HepG2 (cell line): Measurements from ENCODE around the gene FSCN2. TPM values are rescaled to one million over a fixed set of nuclear protein-coding genes. Genes with fewer than 3 reads are reported as not detected.

Experiments
- ATAC-seq: fragments of 200-7000 bp; cut with Tn5 transposase; 3 replicates; pipeline ENCODE4 v1.9.1; 2020; ENCODE audit warnings: mild to moderate bottlenecking, moderate library complexity
- BruUV-seq: library from RNA; stranded (reverse); fragments of 400-500 nt; replicated peaks from 2 replicates; lab custom pipeline; 2021; lab: Mats Ljungman, UMichigan
- CTCF ChIA-PET: fragments of 300-600 bp; formaldehyde crosslinking; extraction: SDS; loops from one replicate; lab custom pipeline; 2021; ENCODE audit warnings: low total read pairs, inconsistent platforms, low intra/inter-chr PET ratio; lab: Yijun Ruan, JAX
- POLR2A ChIA-PET: fragments of 350-600 bp; sonication (Branson Sonifier 250); formaldehyde crosslinking; loops from one replicate; lab custom pipeline; 2020; ENCODE audit warnings: antibody characterized with exemption, inconsistent platforms; lab: Yijun Ruan, JAX
- DNase-seq: peaks from one replicate; pipeline ENCODE4 v3.0.0-alpha.2; 2015; ENCODE audit warnings: low spot score
- FAIRE-seq: peaks from 3 replicates; lab custom pipeline; 2011; peaks lifted over from hg19 to GRCh38; lab: Jason Lieb, UNC
- H2AFZ ChIP-seq: one replicate; pipeline ENCODE4 v1.6.1; 2011; ENCODE audit warnings: low read length, inconsistent platforms
- H3K27ac ChIP-seq: fragments of 300-600 bp; 3 replicates; pipeline ENCODE4 v1.8.0; 2011; ENCODE audit warnings: mixed run types, mild to moderate bottlenecking, mixed read lengths, low read length, inconsistent platforms; ENCODE audit not compliant: insufficient read depth; ENCODE audit errors: extremely low read length
- H3K27me3 ChIP-seq, 2 experiments: fragments of 200-600 bp in 1 of 2; 2 replicates in 1 of 2; 3 replicates in 1 of 2; pipeline versions ENCODE4 v1.6.0 to v1.8.0; 2011; ENCODE audit warnings: low read length in 2 of 2, mild to moderate bottlenecking in 2 of 2, moderate library complexity in 2 of 2, inconsistent platforms in 1 of 2; ENCODE audit not compliant: insufficient read depth in 2 of 2, control insufficient read depth in 1 of 2
- H3K36me3 ChIP-seq, 2 experiments: fragments of 200-600 bp in 1 of 2; replicated peaks in 1 of 2; 2 replicates in 1 of 2; 3 replicates in 1 of 2; pipeline versions ENCODE4 v1.5.1 to v1.8.0; 2011; ENCODE audit warnings: low read length in 2 of 2, inconsistent platforms in 1 of 2; ENCODE audit not compliant: insufficient read depth in 2 of 2, control insufficient read depth in 1 of 2
- H3K4me1 ChIP-seq: 2 replicates; pipeline ENCODE4 v1.5.1; 2012; ENCODE audit warnings: low read length, inconsistent platforms; ENCODE audit not compliant: insufficient read depth
- H3K4me2 ChIP-seq: 2 replicates; pipeline ENCODE4 v1.6.0; 2011; ENCODE audit warnings: low read depth, low read length, inconsistent platforms
- H3K4me3 ChIP-seq, 3 experiments: fragments of 200-600 bp in 1 of 3; sonication (generic), shearing (Covaris generic) in 1 of 3; replicated peaks in 1 of 3; 2 replicates each; pipeline ENCODE4 v1.5.1; 2011 to 2016; ENCODE audit warnings: low read length in 3 of 3, inconsistent platforms in 2 of 3, low read depth in 2 of 3, mild to moderate bottlenecking in 2 of 3, control low read depth in 1 of 3, mixed read lengths in 1 of 3; ENCODE audit not compliant: insufficient read depth in 1 of 3
- H3K79me2 ChIP-seq: one replicate; pipeline ENCODE4 v1.6.1; 2011; ENCODE audit warnings: low read length, inconsistent platforms; ENCODE audit not compliant: insufficient read depth
- H3K9ac ChIP-seq: 2 replicates; pipeline ENCODE4 v1.6.0; 2011; ENCODE audit warnings: mild to moderate bottlenecking, low read depth, low read length, inconsistent platforms; ENCODE audit not compliant: insufficient read depth
- H3K9me3 ChIP-seq: 2 replicates; pipeline ENCODE4 v1.5.1; 2012; ENCODE audit warnings: mild to moderate bottlenecking, low read length
- H4K20me1 ChIP-seq: 2 replicates; pipeline ENCODE4 v1.6.0; 2011; ENCODE audit warnings: inconsistent platforms, mild to moderate bottlenecking, low read length, moderate library complexity; ENCODE audit not compliant: insufficient read depth
- EEA1 ChIP-seq: sonication (generic); formaldehyde crosslinking; IDR thresholded peaks from 2 replicates; pipeline ENCODE4 v1.5.1; 2020; ENCODE audit warnings: mild to moderate bottlenecking, missing genetic modification reagents, borderline replicate concordance
- HMG20A ChIP-seq: IDR thresholded peaks from 2 replicates; pipeline ENCODE4 v1.6.1; 2016; ENCODE audit warnings: borderline replicate concordance
- JUN ChIP-seq: sonication (generic); formaldehyde crosslinking; IDR thresholded peaks from 2 replicates; pipeline ENCODE4 v1.4.0; 2020; ENCODE audit warnings: mild to moderate bottlenecking, missing genetic modification reagents
- LCORL ChIP-seq, 2 experiments: fragments of 450-650 bp in 1 of 2; sonication (generic) in 1 of 2; formaldehyde crosslinking in 1 of 2; IDR thresholded peaks; 2 replicates each; pipeline versions ENCODE4 v1.5.0 to v1.6.1; 2017 to 2020; ENCODE audit warnings: antibody characterized with exemption in 1 of 2, missing genetic modification reagents in 1 of 2
- NR2C2 ChIP-seq: sonication (generic); formaldehyde crosslinking; IDR thresholded peaks from 2 replicates; pipeline ENCODE4 v1.4.0; 2020; ENCODE audit warnings: missing genetic modification reagents, mild to moderate bottlenecking, moderate library complexity, borderline replicate concordance
- PHF21A ChIP-seq: sonication (generic); formaldehyde crosslinking; IDR thresholded peaks from 2 replicates; pipeline ENCODE4 v1.5.0; 2020; ENCODE audit warnings: mild to moderate bottlenecking, missing genetic modification reagents
- TBX3 ChIP-seq: fragments of 450-650 bp; IDR thresholded peaks from 2 replicates; pipeline ENCODE4 v1.6.1; 2017; ENCODE audit warnings: antibody characterized with exemption, mild to moderate bottlenecking, inconsistent platforms, borderline replicate concordance
- ZNF263 ChIP-seq: sonication (generic); formaldehyde crosslinking; IDR thresholded peaks from 2 replicates; pipeline ENCODE4 v1.4.0; 2020; ENCODE audit warnings: missing genetic modification reagents
- ZNF609 ChIP-seq: sonication (generic); formaldehyde crosslinking; IDR thresholded peaks from 2 replicates; pipeline ENCODE4 v1.4.0; 2020; ENCODE audit warnings: mild to moderate bottlenecking, missing genetic modification reagents, borderline replicate concordance
- WGBS: methylation state at CpG from one replicate; pipeline ENCODE4 v1.1.6; 2017; ENCODE audit warnings: low lambda C conversion rate; 5-methylcytosine and 5-hydroxymethylcytosine counted together
- in situ Hi-C: cut with HindIII; loops from 2 replicates; pipeline ENCODE4 v1.10.0; 2017; ENCODE audit warnings: low pct_unique_long_range_greater_than_20kb; ENCODE audit not compliant: extremely low pct_ligation_motif_present
- intact Hi-C: fragments of 100-400 bp; cut with micrococcal nuclease; formaldehyde crosslinking; loops from one replicate; pipeline ENCODE4 v1.10.0; 2022; ENCODE audit not compliant: unreplicated experiment
- polyA plus RNA-seq, 8 experiments: library from polyadenylated mRNA; depleted of rRNA in 3 of 8; stranded (reverse) in 7 of 8; unstranded in 1 of 8; fragments of >200 nt; fragmentation: Illumina TruSeq in 4 of 8; extraction: Trizol in 4 of 8; gene quantifications; 2 replicates each; pipeline versions ENCODE4 v1.2.1 to v1.2.3, GENCODE V29; 2011 to 2016; ENCODE audit warnings: low read depth in 4 of 8, missing spikeins in 1 of 8, mixed read lengths in 1 of 8; ENCODE audit not compliant: insufficient read depth in 1 of 8
- total RNA-seq, 5 experiments: library from RNA; depleted of rRNA; stranded (reverse); fragments of >200 nt; fragmentation: Illumina TruSeq; extraction: Trizol; gene quantifications; 2 replicates each; pipeline ENCODE4 v1.2.3, GENCODE V29; 2016; ENCODE audit warnings: low read depth in 1 of 5
- TF ChIP-seq, protein P1 (sequence below): sonication (generic); formaldehyde crosslinking; IDR thresholded peaks from 2 replicates; pipeline ENCODE4 v1.8.0; 2022; ENCODE audit warnings: mild to moderate bottlenecking, missing genetic modification reagents
- TF ChIP-seq, protein P2 (sequence below): IDR thresholded peaks from 2 replicates; pipeline ENCODE4 v1.6.1; 2012; ENCODE audit warnings: low read depth, low read length, improper control_type of control experiment

Gene FSCN2
- total and polyA plus RNA-seq, 2 of the 13 experiments (the other 11 are each of a cell fraction or from before 2014, with no cell fraction given) = 0.09 TPM; not detected in 1

- H3K27me3 ChIP-seq = no peaks in the 10 kb centered on the region
- no peak overlapping the region for H3K4me3 ChIP-seq
- intact Hi-C loops (no loop called here), in situ Hi-C loops (no loop called here)
- no peaks in the 10 kb centered on the region for H3K79me2 ChIP-seq
- 72% methylated on average over 6 of the region's 6 CpGs for WGBS
- no peak overlapping the region; the same call in 1 of the 2 replicates for H3K4me2 ChIP-seq
- H3K9me3 ChIP-seq = no peaks in the 10 kb centered on the region
- FAIRE-seq = no peak
- no peak overlapping the region for H3K9ac ChIP-seq
- ChIA-PET POLR2A (no interaction called here), CTCF (no interaction called here)
- peaks cover 42 to 72% of the 10 kb centered on the region in 2 experiments for H3K36me3 ChIP-seq
- no peak overlapping the region for H3K27ac ChIP-seq
- peak; percentile 52 for ATAC-seq
- TSS peak; percentile 29 for BruUV-seq
- no peak overlapping the region for H2AFZ ChIP-seq
- H3K4me1 ChIP-seq = peaks cover 18% of the 10 kb centered on the region
- peak; percentile 59 for DNase-seq
- 0 out of 2 replicates have a peak, but pooled peaks cover 5% of the 10 kb centered on the region for H4K20me1 ChIP-seq
- TF ChIP-seq HMG20A (CRISPR knock-in tag) (peak; percentile 57; the same call in 1 of the 2 replicates), ZNF263 (CRISPR knock-in tag) (peak; percentile 95), ZNF609 (CRISPR knock-in tag) (peak; percentile 83), NR2C2 (CRISPR knock-in tag) (0 out of 2 replicates have a peak, but pooled peaks have one; percentile 19), PHF21A (0 out of 2 replicates have a peak, but pooled peaks have one; percentile 24), TBX3 (peak; percentile 89; the same call in 1 of the 2 replicates), LCORL (IDR thresholded peaks at IDR 0.05) (no peak), LCORL (CRISPR knock-in tag; IDR thresholded peaks at IDR 0.05) (0 out of 2 replicates have a peak, but pooled peaks have one; percentile 39), JUN (peak; percentile 81), EEA1 (CRISPR knock-in tag) (no peak)
- TF ChIP-seq, protein P1, sequence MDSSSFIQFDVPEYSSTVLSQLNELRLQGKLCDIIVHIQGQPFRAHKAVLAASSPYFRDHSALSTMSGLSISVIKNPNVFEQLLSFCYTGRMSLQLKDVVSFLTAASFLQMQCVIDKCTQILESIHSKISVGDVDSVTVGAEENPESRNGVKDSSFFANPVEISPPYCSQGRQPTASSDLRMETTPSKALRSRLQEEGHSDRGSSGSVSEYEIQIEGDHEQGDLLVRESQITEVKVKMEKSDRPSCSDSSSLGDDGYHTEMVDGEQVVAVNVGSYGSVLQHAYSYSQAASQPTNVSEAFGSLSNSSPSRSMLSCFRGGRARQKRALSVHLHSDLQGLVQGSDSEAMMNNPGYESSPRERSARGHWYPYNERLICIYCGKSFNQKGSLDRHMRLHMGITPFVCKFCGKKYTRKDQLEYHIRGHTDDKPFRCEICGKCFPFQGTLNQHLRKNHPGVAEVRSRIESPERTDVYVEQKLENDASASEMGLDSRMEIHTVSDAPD = 0 out of 2 replicates have a peak, but pooled peaks have one; percentile 29
- TF ChIP-seq, protein P2, sequence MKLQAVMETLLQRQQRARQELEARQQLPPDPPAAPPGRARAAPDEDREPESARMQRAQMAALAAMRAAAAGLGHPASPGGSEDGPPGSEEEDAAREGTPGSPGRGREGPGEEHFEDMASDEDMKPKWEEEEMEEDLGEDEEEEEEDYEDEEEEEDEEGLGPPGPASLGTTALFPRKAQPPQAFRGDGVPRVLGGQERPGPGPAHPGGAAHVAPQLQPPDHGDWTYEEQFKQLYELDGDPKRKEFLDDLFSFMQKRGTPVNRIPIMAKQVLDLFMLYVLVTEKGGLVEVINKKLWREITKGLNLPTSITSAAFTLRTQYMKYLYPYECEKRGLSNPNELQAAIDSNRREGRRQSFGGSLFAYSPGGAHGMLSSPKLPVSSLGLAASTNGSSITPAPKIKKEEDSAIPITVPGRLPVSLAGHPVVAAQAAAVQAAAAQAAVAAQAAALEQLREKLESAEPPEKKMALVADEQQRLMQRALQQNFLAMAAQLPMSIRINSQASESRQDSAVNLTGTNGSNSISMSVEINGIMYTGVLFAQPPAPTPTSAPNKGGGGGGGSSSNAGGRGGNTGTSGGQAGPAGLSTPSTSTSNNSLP = peak; percentile 68; the same call in 1 of the 2 replicates
Measured at GRCh38 chr17:81583589-81584342, 55.6 kb downstream of the FSCN2 start.
